GM13977 (cell line): ENCODE measurements around the gene PARP11.
A peak's percentile ranks its signal among the peaks of the same experiment; 100 is the strongest.

Experiments used
- DNase-seq: peaks from one replicate; pipeline ENCODE4 v3.0.0; 2012; ENCODE audit warnings: low spot score
- CTCF ChIP-seq: IDR thresholded peaks from 2 replicates; pipeline ENCODE4 v1.5.1; 2012; ENCODE audit warnings: mild to moderate bottlenecking, control low read depth; ENCODE audit not compliant: insufficient read depth; ENCODE audit errors: extremely low read depth, missing control alignments
- in situ Hi-C: fragments of 300-500 bp; cut with MboI; formaldehyde crosslinking; loops from one replicate; pipeline ENCODE4 v1.12.0; 2022; ENCODE audit warnings: low sequenced_read_pairs, low pct_unique_long_range_greater_than_20kb, mixed read lengths, inconsistent platforms; ENCODE audit not compliant: unreplicated experiment

PARP11 gene

GRCh38 chr12:3838076-3838475 is 35.1 kb downstream of the PARP11 start:
- no peak for DNase-seq
- TF ChIP-seq CTCF = no peak
- in situ Hi-C loops = no loop called here

- DNase-seq = peak; percentile 39
- in situ Hi-C loops = no loop called here
- peak; percentile 59 for TF ChIP-seq CTCF
These were observed 36.1 kb downstream of the PARP11 start for GRCh38 chr12:3837049-3837448.

- in situ Hi-C loops = no loop called here
- no peak for TF ChIP-seq CTCF
- no peak for DNase-seq
These were observed 36.6 kb downstream of the PARP11 start for GRCh38 chr12:3836641-3837040.

GRCh38 chr12:3835914-3836313 is 37.3 kb downstream of the PARP11 start:
- DNase-seq = no peak
- no peak for TF ChIP-seq CTCF
- in situ Hi-C loops = no loop called here

- no peak for TF ChIP-seq CTCF
- in situ Hi-C loops = no loop called here
- DNase-seq = no peak
These were observed 38.4 kb downstream of the PARP11 start for GRCh38 chr12:3834774-3835173.

GRCh38 chr12:3833670-3834310 is 39.4 kb downstream of the PARP11 start:
- in situ Hi-C loops = no loop called here
- no peak for TF ChIP-seq CTCF
- DNase-seq = no peak
